ENCODE measurements around the gene RPL13. TPM values are rescaled to one million over a fixed set of nuclear protein-coding genes. Genes with fewer than 3 reads are reported as not detected.

The RPL13 gene
- total and polyA plus RNA-seq, 9 of the 15 experiments (the other 6 are each of a cell fraction or from before 2014, with no cell fraction given): 227 to 6,042 (median 1,633) TPM

- TF ChIP-seq REST (IDR thresholded peaks at IDR 0.05; ENCODE audit: borderline replicate concordance): peak; percentile 72
- no peak for TF ChIP-seq REST (CRISPR knock-in tag; IDR thresholded peaks at IDR 0.05; ENCODE audit: low read depth)
- 0 out of 4 replicates have a peak, but pooled peaks of 1 of the 2 experiments have one; percentile 11 for TF ChIP-seq NRF1 (conservative IDR thresholded peaks at IDR 0.05 in 1 of 2, IDR thresholded peaks at IDR 0.05 in 1 of 2)
- no peak for TF ChIP-seq TRIM28 (IDR thresholded peaks at IDR 0.05)
- TF ChIP-seq MAZ (CRISPR knock-in tag; conservative IDR thresholded peaks at IDR 0.05 in 1 of 2, IDR thresholded peaks at IDR 0.05 in 1 of 2): peak in 1 of 2 experiments; percentile 41; a peak in 1 of 4 replicates
- peak; percentile 75 to 81 (median 78) for TF ChIP-seq CTCF (IDR thresholded peaks at IDR 0.05 in 2 of 3, conservative IDR thresholded peaks at IDR 0.05 in 1 of 3; ENCODE audit: insufficient read depth in 2 of 3, low read depth in 1 of 3, low read length in 3 of 3)
Measured at GRCh38 chr16:89599451-89599858, 39.0 kb downstream of the RPL13 start (continued).
